ENCODE measurements around the gene INTS15.
A peak's percentile ranks its signal among the peaks of the same experiment; 100 is the strongest.

Gene INTS15

DNA sequence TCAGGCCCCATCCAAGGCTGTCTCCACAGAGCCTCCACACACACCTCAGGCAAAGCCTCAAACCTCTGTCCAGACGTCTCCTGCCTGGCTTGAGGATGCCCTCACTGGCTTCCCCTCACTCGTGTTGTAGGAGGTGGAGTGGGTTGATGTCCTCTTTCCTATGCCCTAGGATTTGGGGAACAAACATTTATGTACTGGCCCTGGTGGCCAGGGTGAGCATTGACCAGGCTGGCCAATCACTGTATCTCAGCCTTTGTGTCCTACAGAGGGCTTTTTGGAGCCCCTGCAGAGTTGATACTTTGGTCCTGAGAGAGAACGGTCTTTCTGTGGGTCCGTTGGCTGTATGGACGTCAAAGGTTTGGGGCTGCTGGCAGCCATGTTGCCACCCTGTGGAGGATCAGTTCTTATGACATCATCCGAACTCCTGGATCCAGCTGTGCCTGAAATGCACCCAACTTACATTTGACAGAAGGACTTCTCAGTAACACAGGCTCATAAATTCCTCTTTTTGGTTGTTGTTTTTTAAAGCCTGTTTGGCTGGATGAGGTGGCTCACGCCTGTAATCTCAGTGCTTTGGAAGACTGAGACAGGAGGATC lies 36.3 kb upstream of the INTS15 start:
- Histone ChIP-seq H3K9ac (ENCODE audit: low read depth, low read length, poor library complexity, severe bottlenecking) (no peak overlapping the region), H3K9me3 (ENCODE audit: insufficient read depth, low read depth, low read length) (no peaks in the 10 kb centered on the region), H3F3A (ENCODE audit: low read depth) (no peaks in the 10 kb centered on the region), H3K9me2 (replicated peaks; ENCODE audit: low read depth, low read length) (no peaks in the 10 kb centered on the region), H3K36me3 (ENCODE audit: insufficient read depth, low read length) (no peaks in the 10 kb centered on the region), H3K4me3 (ENCODE audit: low read length, poor library complexity, severe bottlenecking) (no peak overlapping the region), H4K20me1 (ENCODE audit: insufficient read depth, low read length, poor library complexity, severe bottlenecking) (no peaks in the 10 kb centered on the region), H3K4me2 (ENCODE audit: low read depth, low read length, poor library complexity, severe bottlenecking) (no peak overlapping the region), H2AFZ (ENCODE audit: low read length) (no peak overlapping the region), H3K27me3 (ENCODE audit: insufficient read depth, low read length, poor library complexity, severe bottlenecking) (no peaks in the 10 kb centered on the region), H3K79me2 (ENCODE audit: insufficient read depth, low read length) (no peaks in the 10 kb centered on the region), H3K4me1 (ENCODE audit: insufficient read depth, low read length, poor library complexity, severe bottlenecking) (no peaks in the 10 kb centered on the region)
- no peak for TF ChIP-seq EZH2phosphoT487 (IDR thresholded peaks at IDR 0.05; ENCODE audit: borderline replicate concordance)
- TF ChIP-seq, protein P1, sequence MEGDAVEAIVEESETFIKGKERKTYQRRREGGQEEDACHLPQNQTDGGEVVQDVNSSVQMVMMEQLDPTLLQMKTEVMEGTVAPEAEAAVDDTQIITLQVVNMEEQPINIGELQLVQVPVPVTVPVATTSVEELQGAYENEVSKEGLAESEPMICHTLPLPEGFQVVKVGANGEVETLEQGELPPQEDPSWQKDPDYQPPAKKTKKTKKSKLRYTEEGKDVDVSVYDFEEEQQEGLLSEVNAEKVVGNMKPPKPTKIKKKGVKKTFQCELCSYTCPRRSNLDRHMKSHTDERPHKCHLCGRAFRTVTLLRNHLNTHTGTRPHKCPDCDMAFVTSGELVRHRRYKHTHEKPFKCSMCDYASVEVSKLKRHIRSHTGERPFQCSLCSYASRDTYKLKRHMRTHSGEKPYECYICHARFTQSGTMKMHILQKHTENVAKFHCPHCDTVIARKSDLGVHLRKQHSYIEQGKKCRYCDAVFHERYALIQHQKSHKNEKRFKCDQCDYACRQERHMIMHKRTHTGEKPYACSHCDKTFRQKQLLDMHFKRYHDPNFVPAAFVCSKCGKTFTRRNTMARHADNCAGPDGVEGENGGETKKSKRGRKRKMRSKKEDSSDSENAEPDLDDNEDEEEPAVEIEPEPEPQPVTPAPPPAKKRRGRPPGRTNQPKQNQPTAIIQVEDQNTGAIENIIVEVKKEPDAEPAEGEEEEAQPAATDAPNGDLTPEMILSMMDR (conservative IDR thresholded peaks at IDR 0.05; ENCODE audit: low read length) = no peak; the same call in 1 of the 2 replicates

DNA sequence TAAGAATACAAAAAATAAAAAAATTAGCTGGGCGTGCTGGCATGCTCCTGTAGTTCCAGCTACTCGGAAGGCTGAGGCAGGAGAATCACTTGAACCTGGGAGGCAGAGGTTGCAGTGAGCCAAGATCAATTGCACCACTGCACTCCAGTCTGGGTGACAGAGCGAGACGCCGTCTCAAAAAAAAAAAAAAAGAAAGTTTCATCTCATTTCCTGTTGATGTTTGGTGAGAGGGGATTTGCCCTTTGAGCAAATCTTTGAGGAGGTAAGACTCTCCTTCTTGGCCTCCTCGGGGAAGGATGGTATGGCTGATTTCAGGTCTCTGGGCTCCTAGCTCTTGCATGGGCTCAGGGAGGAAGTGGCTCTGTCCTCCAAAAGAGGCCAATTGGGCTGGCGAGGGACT lies 35.0 kb upstream of the INTS15 start:
- H3K9ac ChIP-seq (ENCODE audit: low read depth, low read length, poor library complexity, severe bottlenecking) = no peak overlapping the region
- H3K9me3 ChIP-seq (ENCODE audit: insufficient read depth, low read depth, low read length) = no peaks in the 10 kb centered on the region
- H4K20me1 ChIP-seq (ENCODE audit: insufficient read depth, low read length, poor library complexity, severe bottlenecking) = no peaks in the 10 kb centered on the region
- TF ChIP-seq, protein P1 (conservative IDR thresholded peaks at IDR 0.05; ENCODE audit: low read length) = no peak
- H3K4me1 ChIP-seq (ENCODE audit: insufficient read depth, low read length, poor library complexity, severe bottlenecking) = no peaks in the 10 kb centered on the region
- H3F3A ChIP-seq (ENCODE audit: low read depth) = no peaks in the 10 kb centered on the region
- no peaks in the 10 kb centered on the region for H3K9me2 ChIP-seq (replicated peaks; ENCODE audit: low read depth, low read length)
- H3K36me3 ChIP-seq (ENCODE audit: insufficient read depth, low read length) = no peaks in the 10 kb centered on the region
- H2AFZ ChIP-seq (ENCODE audit: low read length) = no peak overlapping the region
- no peak overlapping the region for H3K4me3 ChIP-seq (ENCODE audit: low read length, poor library complexity, severe bottlenecking)
- H3K79me2 ChIP-seq (ENCODE audit: insufficient read depth, low read length) = no peaks in the 10 kb centered on the region
- no peaks in the 10 kb centered on the region for H3K27me3 ChIP-seq (ENCODE audit: insufficient read depth, low read length, poor library complexity, severe bottlenecking)
- no peak overlapping the region for H3K4me2 ChIP-seq (ENCODE audit: low read depth, low read length, poor library complexity, severe bottlenecking)

DNA sequence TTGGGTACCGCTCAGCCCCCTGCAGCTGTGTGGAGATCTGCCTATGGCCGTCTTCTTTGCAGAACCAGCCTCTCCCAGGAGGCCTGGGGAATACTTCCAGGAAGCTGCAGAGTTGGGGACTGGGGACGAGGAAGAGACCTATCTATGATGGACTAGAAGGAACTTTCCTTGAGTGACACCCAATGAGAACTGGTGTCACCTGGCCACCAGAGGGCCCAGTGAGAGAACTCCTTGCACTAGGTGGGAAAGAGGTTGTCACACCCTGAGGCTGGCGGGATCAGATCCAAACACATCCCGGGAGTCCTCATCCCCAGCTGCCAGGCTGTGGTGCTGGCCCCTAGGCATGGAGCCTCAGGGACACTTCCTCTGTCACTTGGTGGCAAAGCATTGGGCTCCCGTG lies 33.6 kb upstream of the INTS15 start:
- no peak overlapping the region for H3K9ac ChIP-seq (ENCODE audit: low read depth, low read length, poor library complexity, severe bottlenecking)

More for the DNA sequence above, 33.6 kb upstream of the INTS15 start:
- H3K4me2 ChIP-seq (ENCODE audit: low read depth, low read length, poor library complexity, severe bottlenecking) = no peak overlapping the region
- H3K9me2 ChIP-seq (replicated peaks; ENCODE audit: low read depth, low read length) = no peaks in the 10 kb centered on the region
- H3K4me1 ChIP-seq (ENCODE audit: insufficient read depth, low read length, poor library complexity, severe bottlenecking) = no peaks in the 10 kb centered on the region
- no peaks in the 10 kb centered on the region for H3K9me3 ChIP-seq (ENCODE audit: insufficient read depth, low read depth, low read length)
- H3K27me3 ChIP-seq (ENCODE audit: insufficient read depth, low read length, poor library complexity, severe bottlenecking) = no peaks in the 10 kb centered on the region
- no peaks in the 10 kb centered on the region for H4K20me1 ChIP-seq (ENCODE audit: insufficient read depth, low read length, poor library complexity, severe bottlenecking)
- no peak overlapping the region for H3K4me3 ChIP-seq (ENCODE audit: low read length, poor library complexity, severe bottlenecking)
- no peak overlapping the region for H2AFZ ChIP-seq (ENCODE audit: low read length)
- no peaks in the 10 kb centered on the region for H3K36me3 ChIP-seq (ENCODE audit: insufficient read depth, low read length)
- TF ChIP-seq, protein P1 (conservative IDR thresholded peaks at IDR 0.05; ENCODE audit: low read length) = peak; percentile 45
- TF ChIP-seq EZH2phosphoT487 (IDR thresholded peaks at IDR 0.05; ENCODE audit: borderline replicate concordance) = no peak
- H3F3A ChIP-seq (ENCODE audit: low read depth) = no peaks in the 10 kb centered on the region
- no peaks in the 10 kb centered on the region for H3K79me2 ChIP-seq (ENCODE audit: insufficient read depth, low read length)
